Tibial nerve (tissue), 3 donors: ENCODE results near the gene MATN3.

ENCODE experiments used
- CTCF ChIP-seq, 5 experiments: fragments of 200-600 bp in 3 of 5; fragments of 450-650 bp in 2 of 5; sonication (generic) in 3 of 5; IDR thresholded peaks; one replicate each; pipeline ENCODE4 v1.5.1; 2016 to 2019; ENCODE audit warnings: antibody characterized with exemption in 5 of 5, mild to moderate bottlenecking in 3 of 5, moderate library complexity in 2 of 5
- POLR2A ChIP-seq, 2 donors: fragments of 450-650 bp; IDR thresholded peaks; one replicate each; pipeline ENCODE4 v1.6.1; 2017; ENCODE audit warnings: antibody characterized with exemption in 2 of 2, mild to moderate bottlenecking in 2 of 2, moderate library complexity in 2 of 2

GRCh38 chr2:20048488-20049448 lies 36.3 kb upstream of the MATN3 start:
- TF ChIP-seq CTCF (IDR thresholded peaks at IDR 0.05): no peak
- no peak for TF ChIP-seq POLR2A (IDR thresholded peaks at IDR 0.05)
